Loucy (cell line): ENCODE measurements around the gene CACNA2D3.

Experiments
- H2AFZ ChIP-seq: fragments of 200-600 bp; sonication (generic); 2 replicates; pipeline ENCODE4 v1.6.0; 2016; ENCODE audit warnings: antibody characterized with exemption, mild to moderate bottlenecking, low read length, moderate library complexity
- H3F3A ChIP-seq: fragments of 200-600 bp; 2 replicates; pipeline ENCODE4 v1.6.0; 2016; ENCODE audit warnings: antibody characterized with exemption, low read depth, mild to moderate bottlenecking
- H3K27me3 ChIP-seq: fragments of 200-600 bp; sonication (generic); 2 replicates; pipeline ENCODE4 v1.6.1; 2014; ENCODE audit warnings: low read length, mild to moderate bottlenecking; ENCODE audit not compliant: insufficient read depth, poor library complexity, severe bottlenecking
- H3K36me3 ChIP-seq: fragments of 200-600 bp; sonication (generic); 2 replicates; pipeline ENCODE4 v1.6.1; 2016; ENCODE audit warnings: low read length; ENCODE audit not compliant: insufficient read depth
- H3K4me1 ChIP-seq: fragments of 200-600 bp; sonication (generic); 2 replicates; pipeline ENCODE4 v1.5.1; 2014; ENCODE audit warnings: low read length, mild to moderate bottlenecking; ENCODE audit not compliant: insufficient read depth, poor library complexity, severe bottlenecking
- H3K4me2 ChIP-seq: fragments of 200-600 bp; sonication (generic); 2 replicates; pipeline ENCODE4 v1.6.0; 2014; ENCODE audit warnings: antibody characterized with exemption, low read length, low read depth, mild to moderate bottlenecking; ENCODE audit not compliant: poor library complexity, severe bottlenecking
- H3K4me3 ChIP-seq: fragments of 200-600 bp; sonication (generic); 2 replicates; pipeline ENCODE4 v1.5.1; 2014; ENCODE audit warnings: low read length, mild to moderate bottlenecking, mixed read lengths; ENCODE audit not compliant: poor library complexity, severe bottlenecking
- H3K79me2 ChIP-seq: fragments of 200-600 bp; sonication (generic); 2 replicates; pipeline ENCODE4 v1.6.1; 2014; ENCODE audit warnings: low read length; ENCODE audit not compliant: insufficient read depth
- H3K9ac ChIP-seq: fragments of 200-600 bp; sonication (generic); 2 replicates; pipeline ENCODE4 v1.6.0; 2014; ENCODE audit warnings: mild to moderate bottlenecking, low read depth, low read length, moderate library complexity; ENCODE audit not compliant: poor library complexity, severe bottlenecking
- H3K9me2 ChIP-seq: fragments of 200-600 bp; sonication (generic); replicated peaks from 2 replicates; pipeline ENCODE4 v1.6.1; 2016; ENCODE audit warnings: low read depth, low read length, mixed read lengths
- H3K9me3 ChIP-seq: fragments of 200-600 bp; sonication (generic); 2 replicates; pipeline ENCODE4 v1.6.1; 2014; ENCODE audit warnings: mild to moderate bottlenecking, antibody characterized with exemption, low read length, low read depth; ENCODE audit not compliant: insufficient read depth
- H4K20me1 ChIP-seq: fragments of 200-600 bp; sonication (generic); 2 replicates; pipeline ENCODE4 v1.6.0; 2014; ENCODE audit warnings: antibody characterized with exemption, low read length, mild to moderate bottlenecking; ENCODE audit not compliant: insufficient read depth, poor library complexity, severe bottlenecking
- CTCF ChIP-seq: fragments of 200-600 bp; sonication (generic); conservative IDR thresholded peaks from 2 replicates; pipeline ENCODE4 v1.5.1; 2014; ENCODE audit warnings: mild to moderate bottlenecking, antibody characterized with exemption, low read length
- EZH2phosphoT487 ChIP-seq: fragments of 200-600 bp; IDR thresholded peaks from 2 replicates; pipeline ENCODE4 v1.6.1; 2018; ENCODE audit warnings: antibody characterized with exemption, mild to moderate bottlenecking, moderate library complexity, borderline replicate concordance

Gene CACNA2D3

GRCh38 chr3:54120657-54121413 lies 1.5 kb upstream of the CACNA2D3 start:
- Histone ChIP-seq H2AFZ (no peak overlapping the region), H3K9me3 (no peaks in the 10 kb centered on the region), H3K79me2 (no peaks in the 10 kb centered on the region), H3K4me1 (no peaks in the 10 kb centered on the region), H3K9me2 (no peaks in the 10 kb centered on the region), H3K9ac (no peak overlapping the region), H4K20me1 (no peaks in the 10 kb centered on the region), H3K4me2 (no peak overlapping the region), H3K36me3 (no peaks in the 10 kb centered on the region), H3K27me3 (no peaks in the 10 kb centered on the region), H3K4me3 (no peak overlapping the region), H3F3A (no peaks in the 10 kb centered on the region)
- no peak for TF ChIP-seq EZH2phosphoT487
- no peak for TF ChIP-seq CTCF

- TF ChIP-seq EZH2phosphoT487 (no peak), CTCF (no peak)
- Histone ChIP-seq H3K79me2 (no peaks in the 10 kb centered on the region), H2AFZ (no peak overlapping the region), H3K36me3 (no peaks in the 10 kb centered on the region), H3K27me3 (no peaks in the 10 kb centered on the region), H3K9ac (no peak overlapping the region), H3K9me3 (no peaks in the 10 kb centered on the region), H3K4me2 (no peak overlapping the region), H3K4me3 (no peak overlapping the region), H3F3A (no peaks in the 10 kb centered on the region), H4K20me1 (no peaks in the 10 kb centered on the region), H3K4me1 (no peaks in the 10 kb centered on the region), H3K9me2 (no peaks in the 10 kb centered on the region)
These were observed 683 bp upstream of the CACNA2D3 start for GRCh38 chr3:54121414-54122323.

- Histone ChIP-seq H3K9me3 (no peaks in the 10 kb centered on the region), H3K79me2 (no peaks in the 10 kb centered on the region), H4K20me1 (no peaks in the 10 kb centered on the region), H3F3A (no peaks in the 10 kb centered on the region), H3K36me3 (no peaks in the 10 kb centered on the region), H3K27me3 (no peaks in the 10 kb centered on the region), H3K9ac (no peak overlapping the region), H3K4me1 (no peaks in the 10 kb centered on the region), H3K9me2 (no peaks in the 10 kb centered on the region), H3K4me3 (no peak overlapping the region), H2AFZ (no peak overlapping the region), H3K4me2 (no peak overlapping the region)
- TF ChIP-seq CTCF, result no peak
- no peak for TF ChIP-seq EZH2phosphoT487
These were observed 837 bp downstream of the CACNA2D3 start for GRCh38 chr3:54123003-54123775.
